ENCODE data around the gene SPPL3.
A peak's percentile ranks its signal among the peaks of the same experiment; 100 is the strongest.

GRCh38 chr12:120738252-120739030 is 165.7 kb downstream of the SPPL3 start:
- TF ChIP-seq CTCF (IDR thresholded peaks at IDR 0.05 in 8 of 11, conservative IDR thresholded peaks at IDR 0.05 in 3 of 11) (peak in 1 of 11 experiments; percentile 2), POLR2A (IDR thresholded peaks at IDR 0.05) (no peak)
